ENCODE results near the gene PARD3B.

Gene PARD3B

GRCh38 chr2:205545971-205546816 lies 1000.9 kb downstream of the PARD3B start:
- H3K27ac ChIP-seq (replicated peaks), result peak overlapping the region; percentile 26
- DNase-seq (ENCODE audit: low read depth in 1 of 2, low spot score in 1 of 2), result peak; percentile 35 to 37
- H3K4me3 ChIP-seq (replicated peaks; ENCODE audit: insufficient read depth, low read length), result no peak overlapping the region
- TF ChIP-seq CTCF (IDR thresholded peaks at IDR 0.05; ENCODE audit: insufficient read depth, low read length) (no peak), POLR2AphosphoS5 (IDR thresholded peaks at IDR 0.05; ENCODE audit: low read depth) (no peak), GABPA (IDR thresholded peaks at IDR 0.05; ENCODE audit: low read depth) (no peak), SPI1 (IDR thresholded peaks at IDR 0.05; ENCODE audit: borderline replicate concordance, low read depth) (peak; percentile 80)
- TF ChIP-seq, protein P1, sequence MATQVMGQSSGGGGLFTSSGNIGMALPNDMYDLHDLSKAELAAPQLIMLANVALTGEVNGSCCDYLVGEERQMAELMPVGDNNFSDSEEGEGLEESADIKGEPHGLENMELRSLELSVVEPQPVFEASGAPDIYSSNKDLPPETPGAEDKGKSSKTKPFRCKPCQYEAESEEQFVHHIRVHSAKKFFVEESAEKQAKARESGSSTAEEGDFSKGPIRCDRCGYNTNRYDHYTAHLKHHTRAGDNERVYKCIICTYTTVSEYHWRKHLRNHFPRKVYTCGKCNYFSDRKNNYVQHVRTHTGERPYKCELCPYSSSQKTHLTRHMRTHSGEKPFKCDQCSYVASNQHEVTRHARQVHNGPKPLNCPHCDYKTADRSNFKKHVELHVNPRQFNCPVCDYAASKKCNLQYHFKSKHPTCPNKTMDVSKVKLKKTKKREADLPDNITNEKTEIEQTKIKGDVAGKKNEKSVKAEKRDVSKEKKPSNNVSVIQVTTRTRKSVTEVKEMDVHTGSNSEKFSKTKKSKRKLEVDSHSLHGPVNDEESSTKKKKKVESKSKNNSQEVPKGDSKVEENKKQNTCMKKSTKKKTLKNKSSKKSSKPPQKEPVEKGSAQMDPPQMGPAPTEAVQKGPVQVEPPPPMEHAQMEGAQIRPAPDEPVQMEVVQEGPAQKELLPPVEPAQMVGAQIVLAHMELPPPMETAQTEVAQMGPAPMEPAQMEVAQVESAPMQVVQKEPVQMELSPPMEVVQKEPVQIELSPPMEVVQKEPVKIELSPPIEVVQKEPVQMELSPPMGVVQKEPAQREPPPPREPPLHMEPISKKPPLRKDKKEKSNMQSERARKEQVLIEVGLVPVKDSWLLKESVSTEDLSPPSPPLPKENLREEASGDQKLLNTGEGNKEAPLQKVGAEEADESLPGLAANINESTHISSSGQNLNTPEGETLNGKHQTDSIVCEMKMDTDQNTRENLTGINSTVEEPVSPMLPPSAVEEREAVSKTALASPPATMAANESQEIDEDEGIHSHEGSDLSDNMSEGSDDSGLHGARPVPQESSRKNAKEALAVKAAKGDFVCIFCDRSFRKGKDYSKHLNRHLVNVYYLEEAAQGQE (IDR thresholded peaks at IDR 0.05; ENCODE audit: insufficient replicate concordance, low read depth), result no peak
- H3K27me3 ChIP-seq (ENCODE audit: insufficient read depth, poor library complexity, severe bottlenecking), result no peaks in the 10 kb centered on the region

DNA sequence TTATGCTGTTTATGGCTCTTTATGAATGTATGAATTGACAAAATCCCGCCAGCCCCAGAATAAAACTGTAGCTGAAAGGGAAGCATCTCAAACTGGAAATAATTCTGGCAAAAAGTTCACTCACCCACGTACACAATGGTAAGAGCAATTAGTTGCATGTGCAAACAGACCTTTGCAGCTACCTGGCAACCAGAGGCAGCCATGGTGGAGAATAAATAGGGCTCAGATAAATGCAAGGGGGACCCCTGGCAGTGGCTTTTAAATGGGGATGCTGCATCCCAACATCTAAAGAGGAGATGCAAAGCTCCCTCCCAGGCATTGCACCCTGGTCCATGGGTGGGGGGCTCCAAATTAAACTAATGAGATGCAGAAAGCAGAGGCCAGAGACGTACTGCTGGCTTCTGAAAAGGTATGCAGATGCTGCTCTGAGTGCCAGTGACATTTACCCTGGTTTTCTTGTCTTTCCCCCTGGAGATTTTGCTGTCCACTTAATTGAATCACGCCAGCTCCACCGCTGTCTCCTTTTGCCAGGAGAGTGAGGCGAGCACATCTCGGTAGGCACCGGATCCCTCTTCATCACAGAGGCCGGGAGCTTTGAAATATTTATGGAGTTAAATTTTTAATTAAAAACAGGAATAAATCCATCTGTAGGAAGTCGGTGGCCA lies 1010.4 kb downstream of the PARD3B start:
- H3K27ac ChIP-seq (replicated peaks), result no peak overlapping the region

GRCh38 chr2:205556357-205556756 lies 1011.1 kb downstream of the PARD3B start:
- no peak for DNase-seq (ENCODE audit: low read depth in 1 of 2, low spot score in 1 of 2)
- H3K27ac ChIP-seq (replicated peaks), result no peak overlapping the region
- no peaks in the 10 kb centered on the region for H3K27me3 ChIP-seq (ENCODE audit: insufficient read depth, poor library complexity, severe bottlenecking)
- no peak overlapping the region for H3K4me3 ChIP-seq (replicated peaks; ENCODE audit: insufficient read depth, low read length)
- no peak for TF ChIP-seq POLR2AphosphoS5 (IDR thresholded peaks at IDR 0.05; ENCODE audit: low read depth)
- TF ChIP-seq CTCF (IDR thresholded peaks at IDR 0.05; ENCODE audit: insufficient read depth, low read length), result no peak
- TF ChIP-seq GABPA (IDR thresholded peaks at IDR 0.05; ENCODE audit: low read depth), result no peak
- TF ChIP-seq, protein P1 (IDR thresholded peaks at IDR 0.05; ENCODE audit: insufficient replicate concordance, low read depth), result no peak
- TF ChIP-seq SPI1 (IDR thresholded peaks at IDR 0.05; ENCODE audit: borderline replicate concordance, low read depth), result no peak

More for the DNA sequence above, 1010.4 kb downstream of the PARD3B start:
- TF ChIP-seq GABPA (IDR thresholded peaks at IDR 0.05; ENCODE audit: low read depth) (no peak), CTCF (IDR thresholded peaks at IDR 0.05; ENCODE audit: insufficient read depth, low read length) (no peak), POLR2AphosphoS5 (IDR thresholded peaks at IDR 0.05; ENCODE audit: low read depth) (no peak)
- Histone ChIP-seq H3K4me3 (replicated peaks; ENCODE audit: insufficient read depth, low read length) (no peak overlapping the region), H3K27me3 (ENCODE audit: insufficient read depth, poor library complexity, severe bottlenecking) (no peaks in the 10 kb centered on the region)
- DNase-seq (ENCODE audit: low read depth in 1 of 2, low spot score in 1 of 2), result no peak
